ENCODE results near the gene CDH13. TPM values are rescaled to one million over a fixed set of nuclear protein-coding genes. Genes with fewer than 3 reads are reported as not detected.

CDH13 gene
- total RNA-seq, 4 donors from 2014 or later, result 2.0 to 6.6 (median 4.1) TPM; not detected in 1

DNA sequence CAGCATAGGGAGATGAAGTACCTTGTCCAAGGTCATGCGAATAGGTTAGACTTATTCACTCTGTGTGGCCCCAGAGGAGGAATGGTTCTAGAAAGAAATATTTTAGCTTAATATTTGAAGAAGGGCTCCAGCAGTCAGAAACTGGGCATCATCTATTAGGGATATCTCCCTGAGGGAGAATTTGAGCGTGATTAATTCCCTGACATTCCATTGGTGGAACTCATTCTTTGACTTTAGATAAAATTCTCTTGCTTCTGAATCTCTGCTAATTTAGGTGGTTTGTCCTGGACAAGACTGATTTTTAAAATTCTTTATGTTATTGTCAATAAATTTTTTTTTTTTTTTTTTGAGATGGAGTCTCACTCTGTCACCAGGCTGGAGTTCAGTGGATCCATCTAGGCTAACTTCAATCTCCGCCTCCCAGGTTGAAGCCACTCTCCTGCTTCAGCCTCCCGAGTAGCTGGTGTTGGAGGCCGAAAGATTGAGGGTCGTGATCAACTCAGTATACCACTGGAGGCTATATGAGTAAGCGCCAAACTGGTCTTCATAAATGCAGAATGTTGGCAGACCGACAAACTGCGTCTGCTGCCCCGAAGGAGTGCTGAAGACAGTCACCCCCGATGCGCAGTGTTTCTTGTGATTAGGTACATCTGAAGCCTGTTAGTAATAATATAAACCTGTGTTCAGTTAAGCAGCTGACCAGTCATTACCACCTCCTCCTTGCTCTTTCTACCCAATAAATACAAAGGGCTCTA lies 913.1 kb downstream of the CDH13 start:
- H3K27me3 ChIP-seq, result no peaks in the 10 kb centered on the region
- no peak for DNase-seq
- no peaks in the 10 kb centered on the region for H3K9me3 ChIP-seq
- H3K4me3 ChIP-seq, result no peak overlapping the region
- H3K27ac ChIP-seq, result no peak overlapping the region
- no peaks in the 10 kb centered on the region for H3K36me3 ChIP-seq
- no peaks in the 10 kb centered on the region for H3K4me1 ChIP-seq
- TF ChIP-seq POLR2A (IDR thresholded peaks at IDR 0.05), result no peak
- TF ChIP-seq, protein P1, sequence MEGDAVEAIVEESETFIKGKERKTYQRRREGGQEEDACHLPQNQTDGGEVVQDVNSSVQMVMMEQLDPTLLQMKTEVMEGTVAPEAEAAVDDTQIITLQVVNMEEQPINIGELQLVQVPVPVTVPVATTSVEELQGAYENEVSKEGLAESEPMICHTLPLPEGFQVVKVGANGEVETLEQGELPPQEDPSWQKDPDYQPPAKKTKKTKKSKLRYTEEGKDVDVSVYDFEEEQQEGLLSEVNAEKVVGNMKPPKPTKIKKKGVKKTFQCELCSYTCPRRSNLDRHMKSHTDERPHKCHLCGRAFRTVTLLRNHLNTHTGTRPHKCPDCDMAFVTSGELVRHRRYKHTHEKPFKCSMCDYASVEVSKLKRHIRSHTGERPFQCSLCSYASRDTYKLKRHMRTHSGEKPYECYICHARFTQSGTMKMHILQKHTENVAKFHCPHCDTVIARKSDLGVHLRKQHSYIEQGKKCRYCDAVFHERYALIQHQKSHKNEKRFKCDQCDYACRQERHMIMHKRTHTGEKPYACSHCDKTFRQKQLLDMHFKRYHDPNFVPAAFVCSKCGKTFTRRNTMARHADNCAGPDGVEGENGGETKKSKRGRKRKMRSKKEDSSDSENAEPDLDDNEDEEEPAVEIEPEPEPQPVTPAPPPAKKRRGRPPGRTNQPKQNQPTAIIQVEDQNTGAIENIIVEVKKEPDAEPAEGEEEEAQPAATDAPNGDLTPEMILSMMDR (IDR thresholded peaks at IDR 0.05), result no peak

DNA sequence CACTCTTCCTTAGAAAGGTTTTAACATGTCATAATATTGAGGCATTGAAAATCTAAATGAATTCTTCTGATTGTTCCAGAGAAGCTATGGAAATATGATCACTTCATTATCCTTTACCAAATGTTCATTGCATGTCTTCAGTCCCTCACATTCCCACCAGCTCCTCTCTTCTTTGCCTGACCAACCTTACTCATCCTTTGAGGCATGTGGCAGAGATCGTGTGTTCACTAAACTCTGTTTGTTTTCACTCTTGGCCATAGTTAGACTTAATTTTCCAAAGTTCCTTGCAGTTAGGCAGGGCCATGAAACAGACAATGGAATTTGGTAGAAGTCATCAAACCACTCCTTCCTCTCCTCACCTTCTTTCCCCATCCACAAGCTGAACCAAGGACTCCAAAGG lies 914.5 kb downstream of the CDH13 start:
- Histone ChIP-seq H3K36me3 (no peaks in the 10 kb centered on the region), H3K9me3 (no peaks in the 10 kb centered on the region), H3K27ac (no peak overlapping the region), H3K4me3 (no peak overlapping the region), H3K4me1 (no peaks in the 10 kb centered on the region), H3K27me3 (no peaks in the 10 kb centered on the region)
- no peak for DNase-seq
- no peak for TF ChIP-seq POLR2A (IDR thresholded peaks at IDR 0.05)
- TF ChIP-seq, protein P1 (IDR thresholded peaks at IDR 0.05), result no peak

- TF ChIP-seq, protein P1 (IDR thresholded peaks at IDR 0.05), result no peak
- TF ChIP-seq POLR2A (IDR thresholded peaks at IDR 0.05), result no peak
- Histone ChIP-seq H3K27me3 (no peaks in the 10 kb centered on the region), H3K4me3 (no peak overlapping the region), H3K9me3 (no peaks in the 10 kb centered on the region), H3K36me3 (no peaks in the 10 kb centered on the region), H3K27ac (no peak overlapping the region), H3K4me1 (no peaks in the 10 kb centered on the region)
- no peak for DNase-seq
These were observed 915.7 kb downstream of the CDH13 start for GRCh38 chr16:83542491-83542890.

DNA sequence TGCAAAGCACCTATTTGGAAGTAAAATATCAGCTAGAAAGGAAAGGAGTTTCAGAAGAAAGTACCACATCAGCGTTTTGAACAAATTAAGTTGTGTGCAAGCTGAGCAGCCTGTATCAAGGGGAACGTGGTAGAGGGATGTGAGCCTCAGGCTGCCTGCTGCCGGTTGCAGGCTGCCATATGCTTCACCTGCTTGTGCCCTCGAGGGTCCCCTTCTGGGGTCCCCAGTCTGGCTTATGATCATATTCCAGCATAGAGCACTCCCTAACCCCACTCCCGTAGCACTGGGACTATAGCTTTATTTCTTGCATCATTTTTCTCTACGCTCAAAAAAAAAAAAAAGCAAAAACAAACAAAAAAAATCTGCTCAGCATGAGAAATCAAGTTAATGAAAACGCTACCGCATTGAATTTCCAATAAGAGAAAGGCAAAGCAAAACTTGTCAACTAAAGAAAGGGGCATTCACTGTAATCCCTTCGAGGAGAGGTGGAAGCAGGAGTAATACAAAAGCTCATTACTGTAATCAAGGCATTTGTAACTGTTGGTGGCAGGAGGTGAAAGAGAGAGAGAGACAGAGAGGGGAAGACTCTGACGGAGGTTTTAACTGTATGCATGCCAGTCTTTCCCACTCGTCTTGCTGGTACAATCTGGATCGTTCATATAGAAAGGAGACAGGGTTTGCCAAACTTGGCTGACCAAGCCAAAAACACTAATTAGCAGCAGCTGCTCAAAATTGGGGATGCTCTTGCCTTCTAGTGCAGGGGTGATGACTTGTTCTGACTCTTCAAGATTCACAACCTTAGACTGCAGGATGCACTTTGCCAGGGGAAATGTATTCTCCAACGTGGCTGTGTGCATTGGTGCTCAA lies 922.8 kb downstream of the CDH13 start:
- no peak overlapping the region for H3K27ac ChIP-seq
- no peaks in the 10 kb centered on the region for H3K9me3 ChIP-seq
- no peak for TF ChIP-seq POLR2A (IDR thresholded peaks at IDR 0.05)
- TF ChIP-seq, protein P1 (IDR thresholded peaks at IDR 0.05), result no peak
- DNase-seq, result no peak
- no peaks in the 10 kb centered on the region for H3K27me3 ChIP-seq
- H3K4me1 ChIP-seq, result no peaks in the 10 kb centered on the region
- H3K4me3 ChIP-seq, result no peak overlapping the region
- no peaks in the 10 kb centered on the region for H3K36me3 ChIP-seq

DNA sequence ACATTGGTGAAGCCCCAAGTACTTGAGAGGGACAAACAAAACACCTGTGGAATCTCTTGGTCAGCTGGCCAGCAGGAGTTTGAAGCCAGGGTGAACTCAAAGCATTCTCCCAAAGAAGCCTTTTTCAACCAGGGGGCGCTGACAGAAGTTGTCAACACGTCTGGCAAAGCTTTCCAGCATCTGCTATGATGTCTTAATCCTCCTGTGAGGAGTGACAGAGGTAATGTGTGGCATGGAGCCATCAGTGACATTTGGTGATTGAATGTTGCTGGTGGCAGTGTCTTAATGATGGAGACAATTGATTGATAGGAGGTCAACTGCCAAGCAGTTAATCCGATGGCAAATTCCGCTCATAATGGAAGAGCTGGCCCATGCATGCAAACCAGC lies 923.4 kb downstream of the CDH13 start:
- H3K4me3 ChIP-seq, result no peak overlapping the region
- H3K36me3 ChIP-seq, result no peaks in the 10 kb centered on the region
- H3K9me3 ChIP-seq, result no peaks in the 10 kb centered on the region
- no peak for DNase-seq
- H3K27me3 ChIP-seq, result no peaks in the 10 kb centered on the region
- H3K27ac ChIP-seq, result no peak overlapping the region
- TF ChIP-seq POLR2A (IDR thresholded peaks at IDR 0.05), result no peak
- TF ChIP-seq, protein P1 (IDR thresholded peaks at IDR 0.05), result no peak
- H3K4me1 ChIP-seq, result no peaks in the 10 kb centered on the region

Data from Peyer's patch (tissue), 4 donors.